Measurements from ENCODE around the gene PARP9. TPM values are rescaled to one million over a fixed set of nuclear protein-coding genes. Genes with fewer than 3 reads are reported as not detected.

Gene PARP9
- total RNA-seq, 4 donors from 2014 or later, result 24.2 to 35.8 (median 29.1) TPM

DNA sequence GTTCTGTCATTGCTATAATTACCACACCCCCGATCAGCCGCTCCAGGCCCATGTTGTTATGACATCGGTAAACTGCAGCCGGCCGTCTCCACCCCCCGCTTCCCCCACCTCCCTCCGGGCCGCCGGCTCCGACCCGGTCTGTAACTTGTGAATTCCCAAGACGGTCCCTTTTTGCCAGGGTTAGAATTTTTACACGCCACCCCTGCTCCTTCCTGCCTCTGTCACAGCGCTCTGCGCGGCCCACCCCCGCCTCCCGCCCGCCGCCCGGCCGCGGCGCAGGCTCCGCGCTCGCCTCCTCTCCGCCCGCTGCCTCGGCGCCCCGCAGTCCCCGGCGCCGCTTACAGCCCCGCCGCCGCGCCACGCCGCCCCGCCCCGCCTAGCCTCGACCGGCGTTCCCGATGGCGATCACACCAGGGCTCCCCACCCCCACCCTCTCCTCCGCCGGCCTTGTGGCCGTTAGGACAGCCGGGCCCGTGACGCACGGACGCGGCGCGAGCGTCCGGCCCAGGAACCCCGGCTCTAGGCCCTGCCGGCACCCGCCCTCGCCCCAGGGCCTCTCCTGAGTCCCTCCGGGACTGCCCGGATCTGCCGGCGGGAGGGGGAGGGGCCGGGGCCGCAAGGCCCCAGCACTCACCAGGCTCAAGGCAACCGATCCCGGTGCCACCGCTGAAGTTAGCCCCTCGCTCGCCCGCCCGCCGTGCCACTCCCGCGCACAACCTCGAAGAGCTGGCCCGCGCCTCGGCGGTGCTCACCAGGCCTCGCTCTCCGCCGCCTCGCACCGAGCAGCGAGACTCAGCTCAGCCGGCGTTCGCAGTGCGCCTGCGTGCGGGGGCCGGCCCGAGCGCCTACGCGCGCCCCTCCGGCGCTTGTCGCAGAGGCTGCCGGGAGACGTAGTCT, 49.7 kb downstream of the PARP9 start, which contains the start of gene KPNA1:
Gene KPNA1, minus strand, starts transcription at position 817 of the 897 bp plus-strand sequence. CDS start 18,374 bp downstream, outside the sequence.
- peak; percentile 88 for DNase-seq
- Histone ChIP-seq H3K4me3 (peak within 1 kb of the TSS; percentile 53 to 94 (median 88)), H3K4me1 (peaks cover 15 to 37% (median 22%) of the 10 kb centered on the region in 4 donors), H3K36me3 (no peaks in the 10 kb centered on the region), H3K9me3 (no peaks in the 10 kb centered on the region), H3K27me3 (no peaks in the 10 kb centered on the region), H3K27ac (peak within 1 kb of the TSS; percentile 95 to 100 (median 98))
- intact Hi-C loops (cut with DNase I; ENCODE audit: low total_unique reads), result no loop called here
- in situ Hi-C loops (cut with MboI; ENCODE audit: low pct_ligation_motif_present in 1 of 4, low pct_unique_long_range_greater_than_20kb in 1 of 4, low sequenced_read_pairs in 3 of 4), result no loop called here
- WGBS, 2 donors (ENCODE audit: low coverage in 1 of 2), result 1% methylated on average over 64 of the region's 109 CpGs; no CpG with 5 or more reads in 1 of the 2 donors
- TF ChIP-seq POLR2A (IDR thresholded peaks at IDR 0.05) (peak; percentile 94), EP300 (IDR thresholded peaks at IDR 0.05; ENCODE audit: low read depth) (no peak), POLR2AphosphoS5 (IDR thresholded peaks at IDR 0.05) (peak; percentile 97 to 99 (median 99))

- DNase-seq, result no peak
- 10 to 23% methylated on average over 7 to 19 of the region's 19 CpGs for WGBS, 2 donors (ENCODE audit: low coverage in 1 of 2)
- Histone ChIP-seq H3K27ac (peak overlapping the region; percentile 95 to 100 (median 98)), H3K4me3 (peak overlapping the region; percentile 53 to 94 (median 88)), H3K4me1 (peaks cover 15 to 38% (median 22%) of the 10 kb centered on the region in 4 donors), H3K27me3 (no peaks in the 10 kb centered on the region), H3K9me3 (no peaks in the 10 kb centered on the region), H3K36me3 (no peaks in the 10 kb centered on the region)
- in situ Hi-C loops (cut with MboI; ENCODE audit: low pct_ligation_motif_present in 1 of 4, low pct_unique_long_range_greater_than_20kb in 1 of 4, low sequenced_read_pairs in 3 of 4), result no loop called here
- intact Hi-C loops (cut with DNase I; ENCODE audit: low total_unique reads), result no loop called here
- no peak for TF ChIP-seq POLR2A (IDR thresholded peaks at IDR 0.05)
- no peak for TF ChIP-seq CTCF (IDR thresholded peaks at IDR 0.05)
- no peak for TF ChIP-seq EP300 (IDR thresholded peaks at IDR 0.05; ENCODE audit: low read depth)
- TF ChIP-seq POLR2AphosphoS5 (IDR thresholded peaks at IDR 0.05), result no peak
Measured at GRCh38 chr3:122513386-122514122, 50.5 kb downstream of the PARP9 start.

DNA sequence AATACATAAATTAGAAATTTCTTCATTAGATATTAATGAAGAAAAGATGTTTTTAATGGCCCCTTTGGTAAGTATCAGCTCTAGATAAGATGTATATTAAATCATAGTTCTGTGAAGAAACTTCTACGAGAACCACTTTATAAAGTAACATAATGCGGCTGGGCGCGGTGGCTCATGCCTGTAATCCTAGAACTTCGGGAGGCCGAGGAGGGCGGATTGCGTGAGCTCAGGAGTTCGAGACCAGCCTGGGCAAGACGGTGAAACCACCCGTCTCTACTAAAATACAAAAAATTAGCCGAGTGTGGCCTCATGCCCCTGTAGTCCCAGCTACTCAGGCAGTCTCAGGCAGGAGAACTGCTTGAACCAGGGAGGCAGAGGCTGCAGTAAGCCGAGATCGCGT, 51.8 kb downstream of the PARP9 start:
- 90 to 94% methylated on average over 3 to 15 of the region's 15 CpGs for WGBS, 2 donors (ENCODE audit: low coverage in 1 of 2)
- in situ Hi-C loops (cut with MboI; ENCODE audit: low pct_ligation_motif_present in 1 of 4, low pct_unique_long_range_greater_than_20kb in 1 of 4, low sequenced_read_pairs in 3 of 4), result no loop called here

More for the DNA sequence above, 51.8 kb downstream of the PARP9 start:
- no peak overlapping the region for H3K4me3 ChIP-seq
- intact Hi-C loops (cut with DNase I; ENCODE audit: low total_unique reads), result no loop called here
- no peaks in the 10 kb centered on the region for H3K36me3 ChIP-seq
- no peak overlapping the region for H3K27ac ChIP-seq
- no peak for DNase-seq
- TF ChIP-seq POLR2AphosphoS5 (IDR thresholded peaks at IDR 0.05), result no peak
- no peak for TF ChIP-seq EP300 (IDR thresholded peaks at IDR 0.05; ENCODE audit: low read depth)
- TF ChIP-seq CTCF (IDR thresholded peaks at IDR 0.05), result no peak
- TF ChIP-seq POLR2A (IDR thresholded peaks at IDR 0.05), result no peak
- H3K27me3 ChIP-seq, result no peaks in the 10 kb centered on the region
- H3K4me1 ChIP-seq, result peaks cover 15 to 40% (median 22%) of the 10 kb centered on the region in 4 donors
- no peaks in the 10 kb centered on the region for H3K9me3 ChIP-seq
